Measurements from ENCODE around the gene ADPGK.

ADPGK gene

GRCh38 chr15:72760590-72761260 lies 22.8 kb downstream of the ADPGK start:
- no peak overlapping the region for H3K4me3 ChIP-seq (ENCODE audit: low read depth, low read length)
- DNase-seq (ENCODE audit: low read depth): no peak
- no peak for TF ChIP-seq CTCF (IDR thresholded peaks at IDR 0.05; ENCODE audit: low read depth, low read length, missing control alignments)
- in situ Hi-C loops (cut with HindIII; ENCODE audit: low sequenced_read_pairs): no loop called here

DNA sequence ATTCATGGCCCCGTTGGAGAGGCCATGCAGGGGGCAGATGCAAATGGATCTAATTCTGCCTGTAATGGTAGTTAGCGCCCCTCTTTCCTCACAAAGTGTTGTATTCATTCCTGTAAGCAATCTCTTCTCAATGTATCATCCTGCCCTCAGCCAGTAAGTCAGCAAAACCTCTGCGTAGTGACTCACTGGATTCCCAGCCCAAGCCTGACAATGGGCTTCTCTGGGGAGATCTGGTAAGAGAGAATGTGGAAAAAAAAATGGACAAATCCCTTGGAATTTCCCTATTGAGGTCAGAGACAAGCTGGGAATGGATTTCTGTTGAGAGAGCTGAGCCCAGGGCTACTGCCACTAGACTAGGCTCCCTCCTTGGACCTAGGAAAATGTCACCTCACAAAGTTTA lies 25.4 kb downstream of the ADPGK start:
- in situ Hi-C loops (cut with HindIII; ENCODE audit: low sequenced_read_pairs): no loop called here
- no peak for TF ChIP-seq CTCF (IDR thresholded peaks at IDR 0.05; ENCODE audit: low read depth, low read length, missing control alignments)
- peak; percentile 89 for DNase-seq (ENCODE audit: low read depth)
- H3K4me3 ChIP-seq (ENCODE audit: low read depth, low read length): no peak overlapping the region

- no peak for DNase-seq (ENCODE audit: low read depth)
- in situ Hi-C loops (cut with HindIII; ENCODE audit: low sequenced_read_pairs): no loop called here
- TF ChIP-seq CTCF (IDR thresholded peaks at IDR 0.05; ENCODE audit: low read depth, low read length, missing control alignments): no peak
- no peak overlapping the region for H3K4me3 ChIP-seq (ENCODE audit: low read depth, low read length)
These were observed 29.5 kb downstream of the ADPGK start for GRCh38 chr15:72754096-72754495.

GRCh38 chr15:72751751-72752455 lies 31.7 kb downstream of the ADPGK start:
- peak; percentile 38 for DNase-seq (ENCODE audit: low read depth)
- H3K4me3 ChIP-seq (ENCODE audit: low read depth, low read length): no peak overlapping the region
- TF ChIP-seq CTCF (IDR thresholded peaks at IDR 0.05; ENCODE audit: low read depth, low read length, missing control alignments): no peak
- in situ Hi-C loops (cut with HindIII; ENCODE audit: low sequenced_read_pairs): no loop called here

GRCh38 chr15:72749700-72750099 lies 33.9 kb downstream of the ADPGK start:
- in situ Hi-C loops (cut with HindIII; ENCODE audit: low sequenced_read_pairs): no loop called here

GRCh38 chr15:72740219-72740618 lies 43.3 kb downstream of the ADPGK start:
- H3K4me3 ChIP-seq (ENCODE audit: low read depth, low read length): no peak overlapping the region
- no peak for DNase-seq (ENCODE audit: low read depth)
- TF ChIP-seq CTCF (IDR thresholded peaks at IDR 0.05; ENCODE audit: low read depth, low read length, missing control alignments): no peak
- in situ Hi-C loops (cut with HindIII; ENCODE audit: low sequenced_read_pairs): no loop called here

More at GRCh38 chr15:72749700-72750099, 33.9 kb downstream of the ADPGK start:
- no peak for DNase-seq (ENCODE audit: low read depth)
- no peak for TF ChIP-seq CTCF (IDR thresholded peaks at IDR 0.05; ENCODE audit: low read depth, low read length, missing control alignments)
- no peak overlapping the region for H3K4me3 ChIP-seq (ENCODE audit: low read depth, low read length)
